Uterus (tissue), 2 donors: ENCODE measurements around the gene ZNF337.

Source experiments
- CTCF ChIP-seq, 4 experiments: fragments of 200-600 bp in 2 of 4; fragments of 450-650 bp in 2 of 4; sonication (generic) in 2 of 4; IDR thresholded peaks; one replicate each; pipeline ENCODE4 v1.5.1; 2016 to 2019; ENCODE audit warnings: antibody characterized with exemption in 4 of 4, mild to moderate bottlenecking in 2 of 4, moderate library complexity in 1 of 4
- POLR2A ChIP-seq, 2 donors: fragments of 450-650 bp; IDR thresholded peaks; one replicate each; pipeline ENCODE4 v1.6.1; 2016; ENCODE audit warnings: antibody characterized with exemption in 2 of 2, mild to moderate bottlenecking in 1 of 2, moderate library complexity in 1 of 2

DNA sequence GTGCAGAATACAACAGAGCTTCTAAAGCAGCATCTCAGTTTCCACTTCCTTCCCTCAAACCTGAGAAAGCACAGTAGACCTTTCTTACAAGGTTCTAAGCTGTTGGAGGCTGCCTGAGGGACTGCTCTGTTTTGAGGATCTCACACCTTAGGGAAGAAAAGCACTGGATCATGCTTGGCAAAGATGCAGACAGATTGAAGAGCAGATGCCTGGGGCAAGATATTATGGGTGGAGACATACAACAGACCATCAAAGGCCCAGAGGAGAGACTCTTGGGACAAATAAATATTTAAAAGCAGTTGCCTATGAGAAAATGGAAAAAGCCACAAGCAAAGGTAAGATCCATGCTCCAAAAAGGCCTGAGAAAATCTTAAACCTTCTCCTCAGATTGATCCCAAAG, 6.2 kb downstream of the ZNF337 start:
- TF ChIP-seq CTCF (IDR thresholded peaks at IDR 0.05) = no peak
- no peak for TF ChIP-seq POLR2A (IDR thresholded peaks at IDR 0.05)
